NCI-H510A treated with DMSO at 0.1 percent for 48 hours (cell line): ENCODE measurements around the gene MREG.
A peak's percentile ranks its signal among the peaks of the same experiment; 100 is the strongest.

Experiments used
- DNase-seq: peaks from one replicate; lab custom pipeline; 2025; lab: John Stamatoyannopoulos, UW

The MREG gene

GRCh38 chr2:216013080-216013909, at the start of gene MREG:
TSS of gene MREG (minus strand) at chr2:216013551. CDS start at chr2:216013327, 224 bp downstream.
- DNase-seq, result peak; percentile 81

GRCh38 chr2:216059233-216059834, 46.0 kb upstream of the MREG start:
- DNase-seq, result no peak

GRCh38 chr2:216057688-216058193, 44.4 kb upstream of the MREG start:
- no peak for DNase-seq

GRCh38 chr2:216056739-216057138, 43.4 kb upstream of the MREG start:
- no peak for DNase-seq

- no peak for DNase-seq
Observed at GRCh38 chr2:216055680-216056079, 42.3 kb upstream of the MREG start.

- DNase-seq, result no peak
Observed at GRCh38 chr2:216052420-216052819, 39.1 kb upstream of the MREG start.

- no peak for DNase-seq
Observed at GRCh38 chr2:216051350-216051749, 38.0 kb upstream of the MREG start.

- DNase-seq, result no peak
Observed at GRCh38 chr2:216049452-216049851, 36.1 kb upstream of the MREG start.

- DNase-seq, result no peak
Observed at GRCh38 chr2:216047397-216047796, 34.0 kb upstream of the MREG start.

GRCh38 chr2:216044883-216045486, 31.6 kb upstream of the MREG start:
- DNase-seq, result no peak

GRCh38 chr2:216043949-216044348, 30.6 kb upstream of the MREG start:
- no peak for DNase-seq

GRCh38 chr2:216041438-216041837, 28.1 kb upstream of the MREG start:
- DNase-seq, result no peak

GRCh38 chr2:216039918-216040317, 26.6 kb upstream of the MREG start:
- no peak for DNase-seq

GRCh38 chr2:216034065-216034464, 20.7 kb upstream of the MREG start:
- peak; percentile 58 for DNase-seq

- no peak for DNase-seq
Observed at GRCh38 chr2:216033403-216033802, 20.1 kb upstream of the MREG start.

GRCh38 chr2:216031960-216032689, 18.8 kb upstream of the MREG start:
- no peak for DNase-seq

GRCh38 chr2:216030216-216030615, 16.9 kb upstream of the MREG start:
- DNase-seq, result no peak

GRCh38 chr2:216029416-216030129, 16.2 kb upstream of the MREG start:
- no peak for DNase-seq

- no peak for DNase-seq
Observed at GRCh38 chr2:216024779-216025336, 11.5 kb upstream of the MREG start.

- peak; percentile 55 for DNase-seq
Observed at GRCh38 chr2:216023055-216023648, 9.8 kb upstream of the MREG start.
